HCT116 (cell line): ENCODE data around the gene SSB. TPM values are rescaled to one million over a fixed set of nuclear protein-coding genes. Genes with fewer than 3 reads are reported as not detected.
A peak's percentile ranks its signal among the peaks of the same experiment; 100 is the strongest.

Experiments used
- ATAC-seq: fragments of 200-7000 bp; cut with Tn5 transposase; 2 replicates; pipeline ENCODE4 v1.9.1; 2020; ENCODE audit warnings: mild to moderate bottlenecking, moderate library complexity
- BruUV-seq: library from RNA; stranded (reverse); fragments of 400-500 nt; replicated peaks from 2 replicates; lab custom pipeline; 2021; lab: Mats Ljungman, UMichigan
- CTCF ChIA-PET: fragments of 300-600 bp; sonication (Branson Sonifier 250); formaldehyde crosslinking; loops from one replicate; lab custom pipeline; 2021; ENCODE audit warnings: antibody characterized with exemption; lab: Charles Lee
- POLR2A ChIA-PET: fragments of 300-600, 350-600 bp; sonication (Branson Sonifier 250); formaldehyde crosslinking; loops from one replicate; lab custom pipeline; 2021; ENCODE audit warnings: antibody characterized with exemption; lab: Charles Lee
- RAD21 ChIA-PET, 2 experiments: fragments of 300-600 bp; sonication (Branson Sonifier 250); formaldehyde crosslinking; loops; one replicate each; lab custom pipeline; 2023; ENCODE audit warnings: low total read pairs in 2 of 2; ENCODE audit not compliant: uncharacterized antibody in 2 of 2, unreplicated experiment in 2 of 2, low non-redundant PET in 1 of 2; lab: Charles Lee
- DNase-seq: peaks from one replicate; pipeline ENCODE4 v3.0.0-alpha.2; 2010; ENCODE audit warnings: low read depth, low spot score
- H2AFZ ChIP-seq: fragments of 200-600 bp; shearing (Covaris generic), sonication (generic); 2 replicates; pipeline ENCODE4 v1.6.1; 2017; ENCODE audit warnings: low read depth, mixed run types, mixed read lengths, antibody characterized with exemption, low read length; ENCODE audit not compliant: poor library complexity, severe bottlenecking
- H3K27ac ChIP-seq: 2 replicates; pipeline ENCODE4 v1.5.1; 2012; ENCODE audit warnings: low read depth, low read length
- H3K27me3 ChIP-seq: fragments of 200-600 bp; sonication (generic); 2 replicates; pipeline ENCODE4 v1.6.1; 2016; ENCODE audit warnings: mixed run types, low read length, mixed read lengths; ENCODE audit not compliant: insufficient read depth
- H3K36me3 ChIP-seq, 2 experiments: fragments of 200-500 bp in 1 of 2; fragments of 200-600 bp in 1 of 2; sonication (Bioruptor generic) in 1 of 2; sonication (generic) in 1 of 2; 2 replicates each; pipeline versions ENCODE4 v1.5.1 to v1.6.1; 2014 to 2016; ENCODE audit warnings: low read length in 2 of 2, inconsistent platforms in 1 of 2, mixed read lengths in 1 of 2, mixed run types in 1 of 2; ENCODE audit not compliant: insufficient read depth in 2 of 2, control insufficient read depth in 1 of 2
- H3K4me1 ChIP-seq, 2 experiments: fragments of 200-600 bp in 1 of 2; sonication (generic) in 1 of 2; 2 replicates each; pipeline versions ENCODE4 v1.5.1 to v1.6.1; 2012 to 2017; ENCODE audit warnings: low read length in 2 of 2, inconsistent platforms in 1 of 2, mild to moderate bottlenecking in 1 of 2, mixed read lengths in 1 of 2, mixed run types in 1 of 2, moderate library complexity in 1 of 2; ENCODE audit not compliant: insufficient read depth in 2 of 2, control insufficient read depth in 1 of 2
- H3K4me2 ChIP-seq: fragments of 200-600 bp; sonication (generic); 2 replicates; pipeline ENCODE4 v1.6.1; 2017; ENCODE audit warnings: mixed run types, low read length, mixed read lengths
- H3K4me3 ChIP-seq, 2 experiments: fragments of 200-600 bp in 1 of 2; sonication (generic) in 1 of 2; replicated peaks in 1 of 2; 2 replicates each; pipeline ENCODE4 v1.5.1; 2011 to 2016; ENCODE audit warnings: low read length in 2 of 2, control low read depth in 1 of 2, low read depth in 1 of 2, mild to moderate bottlenecking in 1 of 2, mixed read lengths in 1 of 2, mixed run types in 1 of 2
- H3K79me2 ChIP-seq: fragments of 200-600 bp; sonication (generic); 2 replicates; pipeline ENCODE4 v1.6.1; 2017; ENCODE audit warnings: mild to moderate bottlenecking, mixed run types, low read length, moderate library complexity, mixed read lengths; ENCODE audit not compliant: insufficient read depth
- H3K9ac ChIP-seq: fragments of 200-600 bp; sonication (generic); 2 replicates; pipeline ENCODE4 v1.6.1; 2016; ENCODE audit warnings: low read length, mixed read lengths
- H3K9me2 ChIP-seq: fragments of 200-600 bp; sonication (generic), shearing (Covaris generic); 2 replicates; pipeline ENCODE4 v1.6.1; 2017; ENCODE audit warnings: mixed run types, mild to moderate bottlenecking, moderate library complexity; ENCODE audit not compliant: insufficient read depth
- H3K9me3 ChIP-seq, 2 experiments: fragments of 200-500 bp in 1 of 2; fragments of 200-600 bp in 1 of 2; sonication (Bioruptor generic) in 1 of 2; sonication (generic) in 1 of 2; 2 replicates each; pipeline ENCODE4 v1.6.1; 2014 to 2017; ENCODE audit warnings: low read length in 2 of 2, mixed read lengths in 2 of 2, inconsistent platforms in 1 of 2, low read depth in 1 of 2, mild to moderate bottlenecking in 1 of 2, mixed run types in 1 of 2, moderate library complexity in 1 of 2; ENCODE audit not compliant: control insufficient read depth in 1 of 2, insufficient read depth in 1 of 2
- H4K20me1 ChIP-seq: fragments of 200-600 bp; sonication (generic), shearing (Covaris generic); 2 replicates; pipeline ENCODE4 v1.6.1; 2017; ENCODE audit warnings: mixed run types, mild to moderate bottlenecking, moderate library complexity; ENCODE audit not compliant: insufficient read depth
- CBX3 ChIP-seq: IDR thresholded peaks from 2 replicates; pipeline ENCODE4 v1.6.1; 2012; ENCODE audit warnings: low read depth
- FOSL1 ChIP-seq: IDR thresholded peaks from 2 replicates; pipeline ENCODE4 v1.6.1; 2012; ENCODE audit warnings: low read depth
- SIN3A ChIP-seq: IDR thresholded peaks from 2 replicates; pipeline ENCODE4 v1.6.1; 2012; ENCODE audit warnings: low read depth
- SP1 ChIP-seq: IDR thresholded peaks from 2 replicates; pipeline ENCODE4 v1.6.1; 2012; ENCODE audit warnings: low read depth
- ZFX ChIP-seq: fragments of 450-650 bp; IDR thresholded peaks from 2 replicates; pipeline ENCODE4 v1.6.1; 2017
- intact Hi-C: fragments of 100-400 bp; cut with micrococcal nuclease; formaldehyde crosslinking; loops from 2 replicates; pipeline ENCODE4 v1.10.0; 2022
- total RNA-seq: library from RNA; stranded (reverse); gene quantifications from one replicate; pipeline ENCODE4 v1.2.1, GENCODE V29; 2021; ENCODE audit not compliant: unreplicated experiment
- TF ChIP-seq, protein P1 (sequence below): IDR thresholded peaks from 2 replicates; pipeline ENCODE4 v1.6.1; 2012; ENCODE audit warnings: low read depth
- TF ChIP-seq, protein P2 (sequence below): IDR thresholded peaks from 2 replicates; pipeline ENCODE4 v1.6.1; 2012
- TF ChIP-seq, protein P3 (sequence below): IDR thresholded peaks from 2 replicates; pipeline ENCODE4 v1.6.1; 2012

Gene SSB
- total RNA-seq, 1 experiment from 2014 or later = 117 TPM

DNA sequence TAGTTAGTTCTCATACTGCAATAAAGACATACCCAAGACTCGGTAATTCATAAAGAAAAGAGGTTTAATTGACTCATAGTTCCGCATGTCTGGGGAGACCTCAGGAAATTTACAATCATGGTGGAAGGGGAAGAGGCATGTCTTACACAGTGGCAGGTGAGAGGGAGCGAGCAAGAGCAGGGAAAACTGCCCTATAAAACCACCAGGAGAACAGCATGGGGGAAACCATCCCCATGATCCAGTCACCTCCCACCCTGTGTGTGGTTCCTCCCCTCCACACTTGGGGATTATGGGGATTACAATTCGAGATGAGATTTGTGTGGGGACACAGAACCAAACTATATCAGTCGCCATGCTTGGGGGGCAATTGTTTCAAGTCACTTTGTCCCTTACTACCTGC is 1.1 kb upstream of the SSB start:
- H3K9me3 ChIP-seq = no peaks in the 10 kb centered on the region
- H3K79me2 ChIP-seq = peaks cover 41% of the 10 kb centered on the region
- intact Hi-C loops = no loop called here
- H4K20me1 ChIP-seq = 0 out of 2 replicates have a peak, but pooled peaks cover 7% of the 10 kb centered on the region
- no peaks in the 10 kb centered on the region for H3K27me3 ChIP-seq
- no peak overlapping the region for H3K4me3 ChIP-seq
- ATAC-seq = no peak
- ChIA-PET POLR2A (no interaction called here), RAD21 (no interaction called here), CTCF (no interaction called here)
- H3K9me2 ChIP-seq = no peaks in the 10 kb centered on the region
- H3K4me1 ChIP-seq = peaks cover 6 to 16% of the 10 kb centered on the region in 2 experiments; a peak in 3 of 4 replicates
- no peak overlapping the region for H3K9ac ChIP-seq
- no TSS peak for BruUV-seq
- TF ChIP-seq, protein P1, sequence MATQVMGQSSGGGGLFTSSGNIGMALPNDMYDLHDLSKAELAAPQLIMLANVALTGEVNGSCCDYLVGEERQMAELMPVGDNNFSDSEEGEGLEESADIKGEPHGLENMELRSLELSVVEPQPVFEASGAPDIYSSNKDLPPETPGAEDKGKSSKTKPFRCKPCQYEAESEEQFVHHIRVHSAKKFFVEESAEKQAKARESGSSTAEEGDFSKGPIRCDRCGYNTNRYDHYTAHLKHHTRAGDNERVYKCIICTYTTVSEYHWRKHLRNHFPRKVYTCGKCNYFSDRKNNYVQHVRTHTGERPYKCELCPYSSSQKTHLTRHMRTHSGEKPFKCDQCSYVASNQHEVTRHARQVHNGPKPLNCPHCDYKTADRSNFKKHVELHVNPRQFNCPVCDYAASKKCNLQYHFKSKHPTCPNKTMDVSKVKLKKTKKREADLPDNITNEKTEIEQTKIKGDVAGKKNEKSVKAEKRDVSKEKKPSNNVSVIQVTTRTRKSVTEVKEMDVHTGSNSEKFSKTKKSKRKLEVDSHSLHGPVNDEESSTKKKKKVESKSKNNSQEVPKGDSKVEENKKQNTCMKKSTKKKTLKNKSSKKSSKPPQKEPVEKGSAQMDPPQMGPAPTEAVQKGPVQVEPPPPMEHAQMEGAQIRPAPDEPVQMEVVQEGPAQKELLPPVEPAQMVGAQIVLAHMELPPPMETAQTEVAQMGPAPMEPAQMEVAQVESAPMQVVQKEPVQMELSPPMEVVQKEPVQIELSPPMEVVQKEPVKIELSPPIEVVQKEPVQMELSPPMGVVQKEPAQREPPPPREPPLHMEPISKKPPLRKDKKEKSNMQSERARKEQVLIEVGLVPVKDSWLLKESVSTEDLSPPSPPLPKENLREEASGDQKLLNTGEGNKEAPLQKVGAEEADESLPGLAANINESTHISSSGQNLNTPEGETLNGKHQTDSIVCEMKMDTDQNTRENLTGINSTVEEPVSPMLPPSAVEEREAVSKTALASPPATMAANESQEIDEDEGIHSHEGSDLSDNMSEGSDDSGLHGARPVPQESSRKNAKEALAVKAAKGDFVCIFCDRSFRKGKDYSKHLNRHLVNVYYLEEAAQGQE = no peak
- TF ChIP-seq ZFX = no peak
- no peak for TF ChIP-seq SIN3A
- H3K4me2 ChIP-seq = no peak overlapping the region
- peaks cover 8 to 11% of the 10 kb centered on the region in 2 experiments; a peak in 2 of 4 replicates for H3K36me3 ChIP-seq
- no peak for DNase-seq
- no peak overlapping the region for H2AFZ ChIP-seq
- no peak overlapping the region for H3K27ac ChIP-seq

DNA sequence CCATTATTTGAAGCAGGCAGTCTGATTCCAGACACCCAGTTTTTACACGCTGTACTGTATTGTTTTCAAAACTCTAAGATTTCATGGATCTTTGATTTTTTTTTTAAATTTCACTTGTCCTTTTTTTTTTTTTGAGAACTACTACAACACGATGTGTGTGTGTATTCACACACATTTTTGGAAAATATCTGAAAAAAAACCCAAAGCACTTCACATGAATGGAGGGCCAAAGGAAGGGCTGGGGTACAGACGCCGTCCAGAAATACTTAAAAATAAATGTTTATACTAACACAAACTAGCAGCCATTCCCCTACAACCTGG is 314 bp upstream of the SSB start:
- no TSS peak for BruUV-seq
- no peaks in the 10 kb centered on the region for H3K27me3 ChIP-seq
- peaks cover 49% of the 10 kb centered on the region for H3K79me2 ChIP-seq
- no peaks in the 10 kb centered on the region for H3K9me2 ChIP-seq
- peak overlapping the region; percentile 92 for H3K9ac ChIP-seq
- ChIA-PET RAD21 (no interaction called here), POLR2A (interaction anchor here (0.6 to 2.2 kb wide), 3 partner anchors 8 to 133 kb away, joined by 3 to 7 read pairs (median 5); no protein-coding TSS in a partner anchor)
- H3K4me1 ChIP-seq = peaks cover 6 to 16% of the 10 kb centered on the region in 2 experiments; a peak in 3 of 4 replicates
- 0 out of 2 replicates have a peak, but pooled peaks cover 7% of the 10 kb centered on the region for H4K20me1 ChIP-seq
- no peak for DNase-seq
- TF ChIP-seq SP1 (no peak), CBX3 (no peak), FOSL1 (no peak)
- TF ChIP-seq, protein P2, sequence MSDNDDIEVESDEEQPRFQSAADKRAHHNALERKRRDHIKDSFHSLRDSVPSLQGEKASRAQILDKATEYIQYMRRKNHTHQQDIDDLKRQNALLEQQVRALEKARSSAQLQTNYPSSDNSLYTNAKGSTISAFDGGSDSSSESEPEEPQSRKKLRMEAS = 0 out of 2 replicates have a peak, but pooled peaks have one; percentile 7
- TF ChIP-seq, protein P3, sequence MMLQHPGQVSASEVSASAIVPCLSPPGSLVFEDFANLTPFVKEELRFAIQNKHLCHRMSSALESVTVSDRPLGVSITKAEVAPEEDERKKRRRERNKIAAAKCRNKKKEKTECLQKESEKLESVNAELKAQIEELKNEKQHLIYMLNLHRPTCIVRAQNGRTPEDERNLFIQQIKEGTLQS = no peak
- TF ChIP-seq, all 23 proteins: peak for 1
- Histone ChIP-seq H3K4me2 (peak overlapping the region; percentile 78), H2AFZ (no peak overlapping the region), H3K4me3 (peak overlapping the region; percentile 67 to 76), H3K9me3 (no peaks in the 10 kb centered on the region), H3K27ac (peak overlapping the region; percentile 89), H3K36me3 (peaks cover 15% of the 10 kb centered on the region in 2 experiments; a peak in 2 of 4 replicates)
- CTCF ChIA-PET = interaction anchor here (1.0 kb wide), 1 partner anchor 26 kb away, joined by 3 read pairs; the partner anchor contains the start of gene METTL5
- intact Hi-C loops = no loop called here
- ATAC-seq = peak; percentile 2
